ENCODE data around the gene NDUFS2. TPM values are rescaled to one million over a fixed set of nuclear protein-coding genes. Genes with fewer than 3 reads are reported as not detected.
"Not testable (repeated sequence)": the region's sequence is repeated elsewhere in the genome, so short reads cannot be mapped to it uniquely, and the experiment has no call there.

NDUFS2 gene
- total RNA-seq, 1 donor from 2014 or later: 131 TPM

- peak; percentile 95 for DNase-seq (ENCODE audit: low read depth)
These were observed 42.7 kb downstream of the NDUFS2 start for GRCh38 chr1:161244888-161245287.

GRCh38 chr1:161250100-161250499 is 47.9 kb downstream of the NDUFS2 start:
- not testable (repeated sequence) for DNase-seq (ENCODE audit: low read depth); H3K36me3 ChIP-seq (ENCODE audit: control insufficient read depth, insufficient read depth, low read length); FAIRE-seq; H3K27me3 ChIP-seq (ENCODE audit: control insufficient read depth, insufficient read depth, low read length); H3K4me3 ChIP-seq (ENCODE audit: low read depth, low read length)

More at GRCh38 chr1:161244888-161245287, 42.7 kb downstream of the NDUFS2 start:
- no peak for TF ChIP-seq CTCF (IDR thresholded peaks at IDR 0.05; ENCODE audit: insufficient read depth, low read length, severe bottlenecking)
- peak; percentile 91 for FAIRE-seq
- Histone ChIP-seq H3K27me3 (ENCODE audit: control insufficient read depth, insufficient read depth, low read length) (no peaks in the 10 kb centered on the region), H3K36me3 (ENCODE audit: control insufficient read depth, insufficient read depth, low read length) (no peaks in the 10 kb centered on the region), H3K4me3 (ENCODE audit: low read depth, low read length) (no peak overlapping the region)

- Histone ChIP-seq H3K4me3 (ENCODE audit: low read depth, low read length) (no peak overlapping the region), H3K36me3 (ENCODE audit: control insufficient read depth, insufficient read depth, low read length) (no peaks in the 10 kb centered on the region), H3K27me3 (ENCODE audit: control insufficient read depth, insufficient read depth, low read length) (no peaks in the 10 kb centered on the region)
- no peak for DNase-seq (ENCODE audit: low read depth)
- TF ChIP-seq CTCF (IDR thresholded peaks at IDR 0.05; ENCODE audit: insufficient read depth, low read length, severe bottlenecking): no peak
- FAIRE-seq: no peak
These were observed 48.7 kb downstream of the NDUFS2 start for GRCh38 chr1:161250829-161251228.

GRCh38 chr1:161251579-161251978 is 49.4 kb downstream of the NDUFS2 start:
- no peak for TF ChIP-seq CTCF (IDR thresholded peaks at IDR 0.05; ENCODE audit: insufficient read depth, low read length, severe bottlenecking)
- DNase-seq (ENCODE audit: low read depth) (no peak), FAIRE-seq (no peak)
- Histone ChIP-seq H3K36me3 (ENCODE audit: control insufficient read depth, insufficient read depth, low read length) (no peaks in the 10 kb centered on the region), H3K27me3 (ENCODE audit: control insufficient read depth, insufficient read depth, low read length) (no peaks in the 10 kb centered on the region), H3K4me3 (ENCODE audit: low read depth, low read length) (no peak overlapping the region)

GRCh38 chr1:161255302-161255701 is 53.1 kb downstream of the NDUFS2 start:
- DNase-seq (ENCODE audit: low read depth); H3K27me3 ChIP-seq (ENCODE audit: control insufficient read depth, insufficient read depth, low read length); FAIRE-seq; H3K36me3 ChIP-seq (ENCODE audit: control insufficient read depth, insufficient read depth, low read length); H3K4me3 ChIP-seq (ENCODE audit: low read depth, low read length): not testable (repeated sequence)

- peak; percentile 74 for DNase-seq (ENCODE audit: low read depth)
- not testable (repeated sequence) for H3K4me3 ChIP-seq (ENCODE audit: low read depth, low read length); H3K27me3 ChIP-seq (ENCODE audit: control insufficient read depth, insufficient read depth, low read length); FAIRE-seq; H3K36me3 ChIP-seq (ENCODE audit: control insufficient read depth, insufficient read depth, low read length)
These were observed 53.9 kb downstream of the NDUFS2 start for GRCh38 chr1:161255955-161256520.

- H3K27me3 ChIP-seq (ENCODE audit: control insufficient read depth, insufficient read depth, low read length); FAIRE-seq; DNase-seq (ENCODE audit: low read depth); H3K4me3 ChIP-seq (ENCODE audit: low read depth, low read length); H3K36me3 ChIP-seq (ENCODE audit: control insufficient read depth, insufficient read depth, low read length): not testable (repeated sequence)
These were observed 54.9 kb downstream of the NDUFS2 start for GRCh38 chr1:161257109-161257508.

All from bronchial epithelial cell (primary cell).